ENCODE results near the gene IRAK3.

GRCh38 chr12:66194122-66194521, 5.1 kb downstream of the IRAK3 start:
- no peak for TF ChIP-seq CTCF (IDR thresholded peaks at IDR 0.05; ENCODE audit: insufficient read depth, low read length, poor library complexity, severe bottlenecking)
- TF ChIP-seq EZH2phosphoT487 (conservative IDR thresholded peaks at IDR 0.05; ENCODE audit: low read length) = no peak

Measured in SU-DHL-6 (cell line).